PC-9 (cell line): ENCODE results near the gene MYO6.

Source experiments
- CTCF ChIP-seq: fragments of 200-600 bp; sonication (generic); conservative IDR thresholded peaks from 2 replicates; pipeline ENCODE4 v1.6.1; 2017; ENCODE audit warnings: mixed run types, antibody characterized with exemption, mild to moderate bottlenecking, moderate library complexity
- EZH2 ChIP-seq: fragments of 200-600 bp; sonication (generic); IDR thresholded peaks from 2 replicates; pipeline ENCODE4 v1.8.0; 2017; ENCODE audit warnings: antibody characterized with exemption, low read depth

GRCh38 chr6:75941509-75941908 is 192.5 kb downstream of the MYO6 start:
- TF ChIP-seq CTCF, result no peak
- no peak for TF ChIP-seq EZH2
